Measurements from ENCODE around the gene PSEN1.

Gene PSEN1

GRCh38 chr14:73255693-73256225 is 119.5 kb downstream of the PSEN1 start:
- no peak for DNase-seq

GRCh38 chr14:73258076-73258475 is 121.8 kb downstream of the PSEN1 start:
- DNase-seq, result no peak

- no peak for DNase-seq
Measured at GRCh38 chr14:73258845-73259611, 122.7 kb downstream of the PSEN1 start.

- DNase-seq, result no peak
Measured at GRCh38 chr14:73259837-73260236, 123.5 kb downstream of the PSEN1 start.

- no peak for DNase-seq
Measured at GRCh38 chr14:73260574-73260973, 124.3 kb downstream of the PSEN1 start.

- no peak for DNase-seq
Measured at GRCh38 chr14:73261075-73261474, 124.8 kb downstream of the PSEN1 start.

- no peak for DNase-seq
Measured at GRCh38 chr14:73261520-73262426, 125.5 kb downstream of the PSEN1 start.

GRCh38 chr14:73262427-73263183 is 126.3 kb downstream of the PSEN1 start:
- DNase-seq, result no peak

- DNase-seq, result no peak
Measured at GRCh38 chr14:73263606-73264005, 127.3 kb downstream of the PSEN1 start.

GRCh38 chr14:73264080-73264884 is 128.0 kb downstream of the PSEN1 start:
- DNase-seq, result no peak

- DNase-seq, result no peak
Measured at GRCh38 chr14:73264885-73265720, 128.8 kb downstream of the PSEN1 start.

GRCh38 chr14:73265721-73266046 is 129.4 kb downstream of the PSEN1 start:
- no peak for DNase-seq

- no peak for DNase-seq
Measured at GRCh38 chr14:73266317-73266716, 130.0 kb downstream of the PSEN1 start.

GRCh38 chr14:73267474-73267873 is 131.2 kb downstream of the PSEN1 start:
- no peak for DNase-seq

GRCh38 chr14:73269729-73270531 is 133.6 kb downstream of the PSEN1 start:
- no peak for DNase-seq

GRCh38 chr14:73272393-73272792 is 136.1 kb downstream of the PSEN1 start:
- no peak for DNase-seq

Data from NCI-H1930 (cell line).